HEK293 (cell line): Measurements from ENCODE around the gene PSG2.
"Not testable (repeated sequence)": the region's sequence is repeated elsewhere in the genome, so short reads cannot be mapped to it uniquely, and the experiment has no call there.

Experiments used
- CTCF ChIA-PET: fragments of 350-600 bp; formaldehyde crosslinking; extraction: SDS; loops from one replicate; lab custom pipeline; 2021; ENCODE audit warnings: antibody characterized with exemption; lab: Yijun Ruan, JAX
- POLR2A ChIA-PET: fragments of 300-600 bp; formaldehyde crosslinking; extraction: SDS; loops from one replicate; lab custom pipeline; 2020; ENCODE audit warnings: antibody characterized with exemption, inconsistent platforms; lab: Yijun Ruan, JAX
- H3K27ac ChIP-seq: fragments of 200-500 bp; sonication (Bioruptor generic); 2 replicates; pipeline ENCODE4 v1.5.1; 2014; ENCODE audit warnings: low read depth, low read length, control low read depth, inconsistent platforms; ENCODE audit errors: extremely low read depth
- H3K36me3 ChIP-seq, 2 experiments: fragments of 200-500 bp in 1 of 2; sonication (Bioruptor generic) in 1 of 2; 1 replicate in 1 of 2; 2 replicates in 1 of 2; pipeline ENCODE4 v1.5.1; 2014 to 2017; ENCODE audit warnings: inconsistent platforms in 2 of 2, low read length in 2 of 2; ENCODE audit not compliant: control insufficient read depth in 2 of 2, insufficient read depth in 1 of 2
- H3K4me1 ChIP-seq: fragments of 200-500 bp; sonication (Bioruptor generic); 2 replicates; pipeline ENCODE4 v1.5.1; 2014; ENCODE audit warnings: mild to moderate bottlenecking, low read length, inconsistent platforms; ENCODE audit not compliant: control insufficient read depth, insufficient read depth
- H3K4me3 ChIP-seq: 2 replicates; pipeline ENCODE4 v1.5.1; 2011; ENCODE audit warnings: low read depth, mild to moderate bottlenecking, control low read depth, low read length, moderate library complexity
- H3K9me3 ChIP-seq: fragments of 200-500 bp; sonication (Bioruptor generic); 2 replicates; pipeline ENCODE4 v1.5.1; 2014; ENCODE audit warnings: low read depth, low read length, inconsistent platforms; ENCODE audit not compliant: control insufficient read depth, insufficient read depth
- CTCF ChIP-seq: fragments of 450-650 bp; formaldehyde crosslinking; IDR thresholded peaks from 2 replicates; pipeline ENCODE4 v1.5.1; 2016; ENCODE audit warnings: missing biosample characterization, missing genetic modification characterization
- PRDM4 ChIP-seq: fragments of 450-650 bp; formaldehyde crosslinking; IDR thresholded peaks from 2 replicates; pipeline ENCODE4 v1.5.1; 2017; ENCODE audit warnings: missing biosample characterization, missing genetic modification characterization
- TRIM28 ChIP-seq: IDR thresholded peaks from 2 replicates; pipeline ENCODE4 v1.6.1; 2011; ENCODE audit warnings: low read length, control low read depth, borderline replicate concordance
- ZFP37 ChIP-seq: fragments of 450-650 bp; formaldehyde crosslinking; IDR thresholded peaks from 2 replicates; pipeline ENCODE4 v1.5.1; 2016; ENCODE audit warnings: missing biosample characterization, missing genetic modification characterization
- ZNF112 ChIP-seq: fragments of 450-650 bp; formaldehyde crosslinking; IDR thresholded peaks from 2 replicates; pipeline ENCODE4 v1.5.0; 2017; ENCODE audit warnings: missing biosample characterization, missing genetic modification characterization
- ZNF133 ChIP-seq: fragments of 450-650 bp; formaldehyde crosslinking; IDR thresholded peaks from 2 replicates; pipeline ENCODE4 v1.5.1; 2016; ENCODE audit warnings: missing biosample characterization, missing genetic modification characterization
- ZNF585B ChIP-seq: fragments of 450-650 bp; formaldehyde crosslinking; IDR thresholded peaks from 2 replicates; pipeline ENCODE4 v1.5.1; 2016; ENCODE audit warnings: missing biosample characterization, missing genetic modification characterization
- ZNF645 ChIP-seq: fragments of 450-650 bp; formaldehyde crosslinking; IDR thresholded peaks from 2 replicates; pipeline ENCODE4; 2016; ENCODE audit warnings: missing biosample characterization, missing genetic modification characterization
- ZNF654 ChIP-seq: fragments of 450-650 bp; formaldehyde crosslinking; IDR thresholded peaks from 2 replicates; pipeline ENCODE4 v1.5.1; 2016; ENCODE audit warnings: low read depth, missing biosample characterization, missing genetic modification characterization
- ZSCAN16 ChIP-seq: fragments of 450-650 bp; formaldehyde crosslinking; IDR thresholded peaks from 2 replicates; pipeline ENCODE4 v1.5.1; 2016; ENCODE audit warnings: missing biosample characterization, missing genetic modification characterization
- TF ChIP-seq, protein P1 (sequence below): fragments of 450-650 bp; formaldehyde crosslinking; IDR thresholded peaks from 2 replicates; pipeline ENCODE4 v1.5.1; 2016; ENCODE audit warnings: missing biosample characterization, missing genetic modification characterization
- TF ChIP-seq, protein P2 (sequence below): fragments of 450-650 bp; formaldehyde crosslinking; IDR thresholded peaks from 2 replicates; pipeline ENCODE4 v1.5.1; 2017; ENCODE audit warnings: missing biosample characterization, missing genetic modification characterization

Gene PSG2

DNA sequence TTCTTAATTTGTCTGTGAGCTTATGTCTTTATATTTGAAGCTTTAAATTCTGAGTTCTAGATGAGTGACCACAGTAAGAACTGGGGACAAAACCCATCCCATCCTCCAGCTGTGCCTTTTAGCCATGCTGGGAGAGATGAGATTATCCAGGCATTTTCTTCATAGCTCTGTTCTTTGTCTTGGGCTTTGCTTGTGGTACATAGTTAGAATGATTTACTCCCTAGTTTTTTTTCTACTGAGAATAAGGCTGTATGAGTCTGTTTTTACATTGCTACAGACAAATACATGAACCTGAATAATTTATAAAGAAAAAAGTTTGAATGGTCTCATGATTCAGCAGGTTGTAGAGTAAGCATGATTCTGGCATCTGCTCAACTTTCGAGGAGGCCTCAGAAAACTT is 24.9 kb upstream of the PSG2 start:
- H3K27ac ChIP-seq, H3K36me3 ChIP-seq, H3K4me3 ChIP-seq, H3K9me3 ChIP-seq, H3K4me1 ChIP-seq: not testable (repeated sequence)
- POLR2A ChIA-PET, result interaction anchor here (0.6 kb wide), 1 partner anchor 336 kb away, joined by 3 read pairs; no protein-coding TSS in a partner anchor
- CTCF ChIA-PET, result interaction anchor here (1.2 kb wide), 1 partner anchor 84 kb away, joined by 4 read pairs; no protein-coding TSS in a partner anchor

DNA sequence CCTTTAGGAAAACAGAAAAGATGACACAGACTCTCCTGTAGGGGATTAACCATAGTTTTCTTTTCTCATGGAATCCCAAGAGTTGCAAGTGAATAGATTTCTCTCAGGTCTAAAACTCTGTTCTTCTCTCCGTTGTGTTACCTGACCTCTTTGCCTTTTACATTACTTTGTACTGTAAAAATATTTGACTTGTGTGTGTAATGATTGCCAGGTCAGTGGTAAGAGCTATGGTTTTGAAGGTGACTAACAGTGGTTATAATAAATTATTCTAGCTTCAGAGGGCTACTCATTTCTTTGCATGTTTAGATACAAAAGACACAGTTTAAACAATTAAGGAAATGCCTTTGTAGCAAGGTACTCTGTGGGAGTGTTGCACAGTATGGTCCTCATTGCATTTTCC is 23.0 kb upstream of the PSG2 start:
- ChIA-PET POLR2A (no interaction called here), CTCF (interaction anchor here (0.6 to 6.1 kb wide), 16 partner anchors 12 to 230 kb away, joined by 3 to 99 read pairs (median 6); partner anchors contain the start of genes PSG4, PSG5 and PSG9)
- Histone ChIP-seq H3K36me3 (no peaks in the 10 kb centered on the region), H3K9me3 (peaks cover 8% of the 10 kb centered on the region), H3K27ac (no peak overlapping the region), H3K4me1 (no peaks in the 10 kb centered on the region), H3K4me3 (no peak overlapping the region)
- TF ChIP-seq, protein P1, sequence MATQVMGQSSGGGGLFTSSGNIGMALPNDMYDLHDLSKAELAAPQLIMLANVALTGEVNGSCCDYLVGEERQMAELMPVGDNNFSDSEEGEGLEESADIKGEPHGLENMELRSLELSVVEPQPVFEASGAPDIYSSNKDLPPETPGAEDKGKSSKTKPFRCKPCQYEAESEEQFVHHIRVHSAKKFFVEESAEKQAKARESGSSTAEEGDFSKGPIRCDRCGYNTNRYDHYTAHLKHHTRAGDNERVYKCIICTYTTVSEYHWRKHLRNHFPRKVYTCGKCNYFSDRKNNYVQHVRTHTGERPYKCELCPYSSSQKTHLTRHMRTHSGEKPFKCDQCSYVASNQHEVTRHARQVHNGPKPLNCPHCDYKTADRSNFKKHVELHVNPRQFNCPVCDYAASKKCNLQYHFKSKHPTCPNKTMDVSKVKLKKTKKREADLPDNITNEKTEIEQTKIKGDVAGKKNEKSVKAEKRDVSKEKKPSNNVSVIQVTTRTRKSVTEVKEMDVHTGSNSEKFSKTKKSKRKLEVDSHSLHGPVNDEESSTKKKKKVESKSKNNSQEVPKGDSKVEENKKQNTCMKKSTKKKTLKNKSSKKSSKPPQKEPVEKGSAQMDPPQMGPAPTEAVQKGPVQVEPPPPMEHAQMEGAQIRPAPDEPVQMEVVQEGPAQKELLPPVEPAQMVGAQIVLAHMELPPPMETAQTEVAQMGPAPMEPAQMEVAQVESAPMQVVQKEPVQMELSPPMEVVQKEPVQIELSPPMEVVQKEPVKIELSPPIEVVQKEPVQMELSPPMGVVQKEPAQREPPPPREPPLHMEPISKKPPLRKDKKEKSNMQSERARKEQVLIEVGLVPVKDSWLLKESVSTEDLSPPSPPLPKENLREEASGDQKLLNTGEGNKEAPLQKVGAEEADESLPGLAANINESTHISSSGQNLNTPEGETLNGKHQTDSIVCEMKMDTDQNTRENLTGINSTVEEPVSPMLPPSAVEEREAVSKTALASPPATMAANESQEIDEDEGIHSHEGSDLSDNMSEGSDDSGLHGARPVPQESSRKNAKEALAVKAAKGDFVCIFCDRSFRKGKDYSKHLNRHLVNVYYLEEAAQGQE (tag by site-specific recombination), result no peak
- TF ChIP-seq ZNF112 (tag by site-specific recombination), result no peak

DNA sequence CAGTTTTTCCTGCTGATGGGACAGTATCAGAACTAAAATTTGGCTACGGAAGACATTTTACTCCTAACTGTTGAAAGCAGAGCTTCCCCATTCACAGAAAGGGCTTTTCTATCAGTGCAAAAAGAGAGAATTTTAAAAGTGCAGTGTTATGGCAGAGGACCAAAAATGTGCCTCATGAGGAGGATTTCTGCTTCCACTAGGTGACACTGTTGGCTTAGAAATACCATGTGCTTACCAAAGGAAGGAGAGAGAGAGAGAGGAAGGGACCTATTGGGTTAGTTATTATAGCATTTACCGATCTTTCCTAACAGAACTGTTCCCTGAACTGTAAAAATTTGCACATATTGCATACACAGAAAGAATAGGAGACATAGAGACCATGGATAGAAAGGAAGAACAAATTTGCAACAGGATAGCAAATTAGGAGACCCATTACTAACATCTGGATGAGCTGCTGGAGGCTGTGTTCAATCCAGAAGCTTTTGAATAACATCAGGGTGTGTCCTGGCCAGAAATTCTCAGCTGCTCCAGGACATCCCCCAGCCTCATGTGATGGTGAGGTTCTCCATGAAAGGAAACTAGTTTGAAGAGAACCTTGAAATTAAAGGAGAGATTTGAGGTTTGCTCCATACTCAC is 21.8 kb upstream of the PSG2 start:
- not testable (repeated sequence) for H3K36me3 ChIP-seq
- CTCF ChIA-PET, result interaction anchor here (0.6 to 6.1 kb wide), 34 partner anchors 11 to 1943 kb away, joined by 3 to 99 read pairs (median 4); partner anchors contain the start of genes PSG4, PSG5 and PSG9
- TF ChIP-seq CTCF (tag by site-specific recombination) (peak; percentile 33; the same call in 1 of the 2 replicates), ZFP37 (tag by site-specific recombination) (0 out of 2 replicates have a peak, but pooled peaks have one; percentile 36), ZNF654 (tag by site-specific recombination) (peak; percentile 71)
- TF ChIP-seq, all 188 proteins: peak for 3; not testable (repeated sequence) for 185
- H3K4me1 ChIP-seq, H3K27ac ChIP-seq, POLR2A ChIA-PET, H3K9me3 ChIP-seq, H3K4me3 ChIP-seq: not testable (repeated sequence)

DNA sequence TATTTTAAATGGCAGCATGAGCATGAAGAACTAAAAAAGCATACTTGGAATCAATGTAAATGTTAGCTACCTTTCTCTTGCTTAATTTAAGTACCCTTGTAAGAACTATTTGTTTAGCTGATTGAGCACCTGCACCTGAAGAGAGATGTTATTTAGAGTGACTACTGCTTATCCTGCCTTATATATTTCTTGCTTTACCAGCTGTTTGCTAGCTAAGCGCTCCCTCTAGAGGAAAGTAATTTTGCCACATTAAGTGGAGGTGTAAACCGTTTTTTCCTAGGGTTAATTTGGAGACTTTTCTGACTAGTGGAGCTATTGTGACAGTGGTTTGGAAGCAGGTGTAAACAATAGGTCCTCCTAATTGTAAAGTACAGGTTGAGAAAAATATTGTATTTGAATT is 19.4 kb upstream of the PSG2 start:
- H3K27ac ChIP-seq, result no peak overlapping the region
- H3K36me3 ChIP-seq, result no peaks in the 10 kb centered on the region
- ChIA-PET POLR2A (interaction anchor here (0.7 kb wide), 1 partner anchor 362 kb away, joined by 4 read pairs; no protein-coding TSS in a partner anchor), CTCF (interaction anchor here (0.6 to 6.1 kb wide), 17 partner anchors 10 to 1466 kb away, joined by 3 to 99 read pairs (median 4); partner anchors contain the start of genes PSG4 and PSG5)
- H3K4me3 ChIP-seq, result no peak overlapping the region
- H3K4me1 ChIP-seq, result no peaks in the 10 kb centered on the region
- H3K9me3 ChIP-seq, result peaks cover 8% of the 10 kb centered on the region
- TF ChIP-seq PRDM4 (tag by site-specific recombination), result no peak
- no peak for TF ChIP-seq ZNF585B (tag by site-specific recombination)
- TF ChIP-seq ZNF645 (tag by site-specific recombination), result no peak
- TF ChIP-seq ZSCAN16 (tag by site-specific recombination), result no peak
- no peak for TF ChIP-seq ZNF133
- peak; percentile 66 for TF ChIP-seq CTCF (tag by site-specific recombination)
- TF ChIP-seq ZNF654 (tag by site-specific recombination), result peak; percentile 56
- TF ChIP-seq TRIM28, result no peak
- TF ChIP-seq, protein P2, sequence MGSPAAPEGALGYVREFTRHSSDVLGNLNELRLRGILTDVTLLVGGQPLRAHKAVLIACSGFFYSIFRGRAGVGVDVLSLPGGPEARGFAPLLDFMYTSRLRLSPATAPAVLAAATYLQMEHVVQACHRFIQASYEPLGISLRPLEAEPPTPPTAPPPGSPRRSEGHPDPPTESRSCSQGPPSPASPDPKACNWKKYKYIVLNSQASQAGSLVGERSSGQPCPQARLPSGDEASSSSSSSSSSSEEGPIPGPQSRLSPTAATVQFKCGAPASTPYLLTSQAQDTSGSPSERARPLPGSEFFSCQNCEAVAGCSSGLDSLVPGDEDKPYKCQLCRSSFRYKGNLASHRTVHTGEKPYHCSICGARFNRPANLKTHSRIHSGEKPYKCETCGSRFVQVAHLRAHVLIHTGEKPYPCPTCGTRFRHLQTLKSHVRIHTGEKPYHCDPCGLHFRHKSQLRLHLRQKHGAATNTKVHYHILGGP, result no peak
